ENCODE data around the gene PEDS1. TPM values are rescaled to one million over a fixed set of nuclear protein-coding genes. Genes with fewer than 3 reads are reported as not detected.

The PEDS1 gene
- polyA plus RNA-seq, 1 donor from 2014 or later, result 10.0 TPM

- Histone ChIP-seq H3K79me2 (replicated peaks; ENCODE audit: insufficient read depth, low read length) (no peaks in the 10 kb centered on the region), H4K20me1 (ENCODE audit: insufficient read depth) (no peaks in the 10 kb centered on the region), H3K4me2 (ENCODE audit: low read length) (no peak overlapping the region), H3K9ac (ENCODE audit: low read length) (no peak overlapping the region), H3K36me3 (ENCODE audit: insufficient read depth, low read length) (no peaks in the 10 kb centered on the region), H3K27me3 (ENCODE audit: insufficient read depth, low read depth, low read length) (peaks cover 22% of the 10 kb centered on the region), H3K27ac (ENCODE audit: low read length) (no peak overlapping the region), H2AFZ (ENCODE audit: low read depth, low read length) (no peak overlapping the region), H3K4me3 (ENCODE audit: low read length) (no peak overlapping the region), H3K9me3 (ENCODE audit: low read length) (no peaks in the 10 kb centered on the region), H3K9me2 (ENCODE audit: insufficient read depth, low read length) (no peaks in the 10 kb centered on the region), H3F3A (ENCODE audit: insufficient read depth, low read length, poor library complexity, severe bottlenecking) (no peaks in the 10 kb centered on the region)
- TF ChIP-seq EP300 (conservative IDR thresholded peaks at IDR 0.05; ENCODE audit: poor library complexity, severe bottlenecking) (no peak), REST (IDR thresholded peaks at IDR 0.05; ENCODE audit: borderline replicate concordance) (no peak), TAF1 (IDR thresholded peaks at IDR 0.05; ENCODE audit: low read depth) (no peak), SMC3 (conservative IDR thresholded peaks at IDR 0.05; ENCODE audit: poor library complexity) (no peak), RAD21 (conservative IDR thresholded peaks at IDR 0.05) (no peak), POLR2AphosphoS5 (IDR thresholded peaks at IDR 0.05) (no peak), EZH2 (IDR thresholded peaks at IDR 0.05; ENCODE audit: borderline replicate concordance, insufficient read depth, low read length, poor library complexity, severe bottlenecking) (no peak), CTCF (IDR thresholded peaks at IDR 0.05; ENCODE audit: poor library complexity, severe bottlenecking) (no peak), MXI1 (conservative IDR thresholded peaks at IDR 0.05; ENCODE audit: poor library complexity, severe bottlenecking) (no peak)
Observed at GRCh38 chr20:50194422-50194830, 40.9 kb upstream of the PEDS1 start.

- H4K20me1 ChIP-seq (ENCODE audit: insufficient read depth), result no peaks in the 10 kb centered on the region
- no peaks in the 10 kb centered on the region for H3K79me2 ChIP-seq (replicated peaks; ENCODE audit: insufficient read depth, low read length)
- H3K9ac ChIP-seq (ENCODE audit: low read length), result no peak overlapping the region
- H3K4me3 ChIP-seq (ENCODE audit: low read length), result no peak overlapping the region
- H3F3A ChIP-seq (ENCODE audit: insufficient read depth, low read length, poor library complexity, severe bottlenecking), result no peaks in the 10 kb centered on the region
- H3K9me2 ChIP-seq (ENCODE audit: insufficient read depth, low read length), result no peaks in the 10 kb centered on the region
- no peak overlapping the region for H3K27ac ChIP-seq (ENCODE audit: low read length)
- no peak overlapping the region for H2AFZ ChIP-seq (ENCODE audit: low read depth, low read length)
- no peak overlapping the region for H3K4me2 ChIP-seq (ENCODE audit: low read length)
- H3K36me3 ChIP-seq (ENCODE audit: insufficient read depth, low read length), result no peaks in the 10 kb centered on the region
- peaks cover 22% of the 10 kb centered on the region for H3K27me3 ChIP-seq (ENCODE audit: insufficient read depth, low read depth, low read length)
- TF ChIP-seq TAF1 (IDR thresholded peaks at IDR 0.05; ENCODE audit: low read depth) (no peak), MXI1 (conservative IDR thresholded peaks at IDR 0.05; ENCODE audit: poor library complexity, severe bottlenecking) (no peak), EZH2 (IDR thresholded peaks at IDR 0.05; ENCODE audit: borderline replicate concordance, insufficient read depth, low read length, poor library complexity, severe bottlenecking) (no peak), SMC3 (conservative IDR thresholded peaks at IDR 0.05; ENCODE audit: poor library complexity) (no peak), POLR2AphosphoS5 (IDR thresholded peaks at IDR 0.05) (no peak), EP300 (conservative IDR thresholded peaks at IDR 0.05; ENCODE audit: poor library complexity, severe bottlenecking) (no peak), CTCF (IDR thresholded peaks at IDR 0.05; ENCODE audit: poor library complexity, severe bottlenecking) (no peak), RAD21 (conservative IDR thresholded peaks at IDR 0.05) (no peak), REST (IDR thresholded peaks at IDR 0.05; ENCODE audit: borderline replicate concordance) (no peak)
- no peaks in the 10 kb centered on the region for H3K9me3 ChIP-seq (ENCODE audit: low read length)
Observed at GRCh38 chr20:50193836-50194421, 40.4 kb upstream of the PEDS1 start.
